Measurements from ENCODE around the gene MAPK8.

Gene MAPK8

DNA sequence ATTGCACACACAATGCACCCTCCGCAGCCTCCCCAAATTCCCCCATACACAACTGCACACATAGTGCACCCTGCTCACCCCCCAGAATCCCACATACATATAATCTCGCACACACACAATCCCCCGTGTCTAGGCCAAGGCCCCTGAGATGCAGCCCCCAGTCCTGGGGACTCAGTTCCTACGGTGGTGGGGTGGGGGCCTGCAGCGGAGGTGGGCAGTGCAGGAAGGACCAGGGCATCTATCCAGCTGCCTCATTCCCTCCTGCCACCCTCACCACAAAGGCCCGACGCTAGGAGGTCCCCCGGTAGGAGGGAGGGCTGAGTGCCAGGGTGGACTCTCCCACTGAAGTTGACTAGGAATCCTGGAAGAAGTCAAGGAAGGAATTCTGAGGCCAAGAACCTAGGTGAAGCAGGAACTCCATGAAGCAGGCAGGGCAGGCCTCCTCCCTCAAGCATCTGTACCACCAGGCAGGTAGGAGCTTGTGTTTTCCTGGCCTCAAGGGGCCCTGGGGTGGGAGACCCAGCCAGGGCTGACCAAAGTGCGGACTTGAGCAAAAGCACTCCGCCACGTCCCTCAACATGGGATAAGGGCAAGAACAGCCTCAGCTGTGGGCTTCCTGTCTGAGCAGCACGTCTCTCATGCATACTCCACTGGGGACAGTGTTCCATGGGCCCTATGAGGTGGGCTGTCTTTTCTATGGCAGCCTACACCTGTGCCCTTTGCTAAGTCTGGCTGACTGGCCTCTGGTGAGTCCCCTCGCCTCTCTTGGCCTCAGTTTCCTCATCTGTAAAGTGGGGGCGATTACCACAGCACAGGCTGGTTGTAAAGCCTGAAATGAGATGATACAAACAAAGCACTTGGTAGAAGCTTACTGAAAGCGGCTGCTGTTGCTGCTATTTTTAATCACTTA, 145.7 kb downstream of the MAPK8 start:
- H3K36me3 ChIP-seq (ENCODE audit: control insufficient read depth, insufficient read depth, low read length), result no peaks in the 10 kb centered on the region
- no peaks in the 10 kb centered on the region for H3K9me3 ChIP-seq (ENCODE audit: control insufficient read depth, low read length)
- peaks cover 50% of the 10 kb centered on the region for H3K4me1 ChIP-seq
- TF ChIP-seq, protein P1, sequence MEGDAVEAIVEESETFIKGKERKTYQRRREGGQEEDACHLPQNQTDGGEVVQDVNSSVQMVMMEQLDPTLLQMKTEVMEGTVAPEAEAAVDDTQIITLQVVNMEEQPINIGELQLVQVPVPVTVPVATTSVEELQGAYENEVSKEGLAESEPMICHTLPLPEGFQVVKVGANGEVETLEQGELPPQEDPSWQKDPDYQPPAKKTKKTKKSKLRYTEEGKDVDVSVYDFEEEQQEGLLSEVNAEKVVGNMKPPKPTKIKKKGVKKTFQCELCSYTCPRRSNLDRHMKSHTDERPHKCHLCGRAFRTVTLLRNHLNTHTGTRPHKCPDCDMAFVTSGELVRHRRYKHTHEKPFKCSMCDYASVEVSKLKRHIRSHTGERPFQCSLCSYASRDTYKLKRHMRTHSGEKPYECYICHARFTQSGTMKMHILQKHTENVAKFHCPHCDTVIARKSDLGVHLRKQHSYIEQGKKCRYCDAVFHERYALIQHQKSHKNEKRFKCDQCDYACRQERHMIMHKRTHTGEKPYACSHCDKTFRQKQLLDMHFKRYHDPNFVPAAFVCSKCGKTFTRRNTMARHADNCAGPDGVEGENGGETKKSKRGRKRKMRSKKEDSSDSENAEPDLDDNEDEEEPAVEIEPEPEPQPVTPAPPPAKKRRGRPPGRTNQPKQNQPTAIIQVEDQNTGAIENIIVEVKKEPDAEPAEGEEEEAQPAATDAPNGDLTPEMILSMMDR (IDR thresholded peaks at IDR 0.05), result no peak
- H3K27ac ChIP-seq, result peak overlapping the region; percentile 96
- peaks cover 7% of the 10 kb centered on the region for H3K79me2 ChIP-seq
- no peak overlapping the region for H3K4me2 ChIP-seq (ENCODE audit: low read length)
- no peak overlapping the region for H3K4me3 ChIP-seq (ENCODE audit: low read depth, low read length)
- H3K27me3 ChIP-seq (ENCODE audit: control insufficient read depth, insufficient read depth, low read length), result no peaks in the 10 kb centered on the region
- no peak overlapping the region for H3K9ac ChIP-seq
- H2AFZ ChIP-seq, result peak overlapping the region; percentile 66

DNA sequence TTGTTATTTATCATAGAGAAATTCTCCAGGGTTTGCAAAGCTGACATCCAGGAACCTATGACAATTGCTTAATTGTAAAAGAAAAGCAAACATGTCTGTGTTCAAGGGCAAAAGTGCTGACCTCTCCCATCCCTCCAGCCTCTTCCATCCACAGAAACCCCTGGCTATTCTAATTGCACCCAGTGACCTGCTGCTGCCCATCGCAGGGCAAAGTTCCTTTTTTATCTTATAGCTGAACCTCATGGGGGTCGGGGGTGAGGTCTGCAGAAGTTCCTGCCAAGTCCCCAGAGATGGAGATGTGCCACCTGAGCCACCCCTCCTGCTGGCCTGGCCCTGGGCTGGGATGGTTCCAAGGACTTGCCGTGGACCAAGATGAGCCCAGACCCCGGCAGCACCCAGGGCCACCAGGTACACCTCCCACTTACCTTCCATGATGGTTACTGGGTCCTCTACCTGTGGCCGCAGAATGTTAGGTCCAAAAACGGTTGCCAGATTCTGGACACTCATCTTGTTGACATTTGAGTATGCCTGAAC, 146.5 kb downstream of the MAPK8 start:
- TF ChIP-seq, protein P1 (IDR thresholded peaks at IDR 0.05), result no peak
- Histone ChIP-seq H3K36me3 (ENCODE audit: control insufficient read depth, insufficient read depth, low read length) (no peaks in the 10 kb centered on the region), H3K4me3 (ENCODE audit: low read depth, low read length) (no peak overlapping the region), H3K79me2 (peaks cover 3% of the 10 kb centered on the region), H3K9ac (no peak overlapping the region), H3K4me2 (ENCODE audit: low read length) (no peak overlapping the region), H2AFZ (peak overlapping the region; percentile 66), H3K27ac (peak overlapping the region; percentile 96), H3K27me3 (ENCODE audit: control insufficient read depth, insufficient read depth, low read length) (no peaks in the 10 kb centered on the region), H3K4me1 (peaks cover 54% of the 10 kb centered on the region), H3K9me3 (ENCODE audit: control insufficient read depth, low read length) (no peaks in the 10 kb centered on the region)

DNA sequence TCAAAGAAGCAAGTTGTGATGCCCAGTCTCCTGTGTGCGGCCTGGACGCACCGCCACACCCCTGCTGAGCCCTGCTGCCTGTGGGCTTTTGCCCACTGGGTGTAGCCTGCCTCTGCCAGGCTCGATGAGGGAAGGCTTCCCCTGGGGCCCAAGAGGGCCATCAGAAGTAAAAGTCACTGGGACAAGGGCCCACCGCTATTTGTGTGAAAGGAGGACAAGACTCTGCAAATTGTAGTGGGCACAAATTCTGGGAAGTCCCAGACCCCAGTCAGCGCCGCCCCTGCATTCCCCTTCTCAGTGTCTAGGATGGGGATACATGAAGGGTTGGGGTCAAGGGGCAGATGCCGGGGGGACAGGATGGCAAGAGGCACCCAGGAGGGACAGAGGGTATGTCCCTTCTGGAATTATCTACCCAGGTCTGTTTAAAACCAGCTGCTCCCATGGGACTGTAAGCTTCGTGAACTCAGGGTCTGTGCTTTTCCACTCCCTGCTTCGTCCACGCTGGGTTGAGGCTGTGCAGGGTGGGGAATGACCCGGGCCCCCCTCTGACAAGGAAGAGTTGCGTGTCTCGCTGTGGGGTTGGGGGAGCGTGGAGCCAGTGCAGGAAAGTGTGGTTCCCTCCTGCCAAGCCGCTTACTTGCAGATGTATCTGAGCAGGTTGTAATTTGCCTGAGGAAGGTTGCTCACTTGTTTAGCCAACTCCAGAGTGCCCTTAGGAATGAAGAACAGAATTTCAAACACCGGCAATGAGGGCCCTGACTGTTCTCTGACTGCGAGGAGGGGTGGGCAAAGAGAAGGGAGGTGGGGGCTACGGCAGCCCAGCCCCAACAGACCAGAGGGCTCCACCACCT, 147.2 kb downstream of the MAPK8 start:
- Histone ChIP-seq H3K27ac (peak overlapping the region; percentile 96), H3K4me3 (ENCODE audit: low read depth, low read length) (no peak overlapping the region), H3K27me3 (ENCODE audit: control insufficient read depth, insufficient read depth, low read length) (no peaks in the 10 kb centered on the region), H3K9ac (no peak overlapping the region), H2AFZ (peak overlapping the region; percentile 66), H3K79me2 (peaks cover under 1% of the 10 kb centered on the region), H3K4me2 (ENCODE audit: low read length) (peak overlapping the region; percentile 29), H3K36me3 (ENCODE audit: control insufficient read depth, insufficient read depth, low read length) (no peaks in the 10 kb centered on the region), H3K9me3 (ENCODE audit: control insufficient read depth, low read length) (no peaks in the 10 kb centered on the region), H3K4me1 (peaks cover 61% of the 10 kb centered on the region)
- TF ChIP-seq, protein P1 (IDR thresholded peaks at IDR 0.05), result no peak

DNA sequence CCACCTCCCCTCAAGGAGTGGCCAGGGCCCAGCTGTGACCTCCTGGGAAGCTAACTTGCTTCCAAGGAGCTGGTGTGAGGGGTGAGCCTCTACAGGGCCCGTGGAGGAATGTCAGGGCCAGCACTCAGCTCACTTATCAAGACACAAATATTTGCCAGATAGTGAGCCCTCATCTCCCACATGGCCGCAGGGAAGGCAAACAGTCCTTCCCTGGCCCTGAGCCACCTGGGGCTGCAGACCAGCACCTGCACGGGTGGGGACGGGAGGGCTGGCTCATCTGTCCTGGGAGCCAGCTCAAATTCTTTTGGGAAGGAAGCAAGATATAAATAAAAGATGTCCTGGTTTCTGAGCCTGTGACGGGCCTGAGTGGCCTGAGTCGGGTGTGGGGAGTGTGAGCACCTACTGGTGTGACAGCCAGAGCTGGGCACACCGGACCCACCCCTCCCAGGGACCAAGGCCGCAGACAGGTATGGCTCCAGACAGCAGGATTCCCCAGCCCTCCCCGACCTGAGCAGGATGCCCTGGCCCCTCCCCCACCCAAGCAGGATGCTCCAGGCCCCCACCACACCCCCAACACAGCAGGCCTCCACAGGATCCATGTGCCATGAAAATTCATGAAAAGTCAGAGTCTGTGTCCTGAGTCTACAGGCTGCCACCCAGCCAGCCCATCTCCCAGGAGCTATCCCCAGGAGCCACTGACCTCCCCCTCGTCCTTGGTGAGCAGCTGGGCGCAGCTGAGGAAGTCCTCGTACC, 148.0 kb downstream of the MAPK8 start:
- H3K4me2 ChIP-seq (ENCODE audit: low read length), result peak overlapping the region; percentile 29
- peak overlapping the region; percentile 96 for H3K27ac ChIP-seq
- H3K9ac ChIP-seq, result no peak overlapping the region
- TF ChIP-seq, protein P1 (IDR thresholded peaks at IDR 0.05), result no peak
- H2AFZ ChIP-seq, result peak overlapping the region; percentile 66
- no peaks in the 10 kb centered on the region for H3K36me3 ChIP-seq (ENCODE audit: control insufficient read depth, insufficient read depth, low read length)
- H3K79me2 ChIP-seq, result no peaks in the 10 kb centered on the region
- peaks cover 59% of the 10 kb centered on the region for H3K4me1 ChIP-seq
- H3K27me3 ChIP-seq (ENCODE audit: control insufficient read depth, insufficient read depth, low read length), result no peaks in the 10 kb centered on the region
- no peak overlapping the region for H3K4me3 ChIP-seq (ENCODE audit: low read depth, low read length)
- no peaks in the 10 kb centered on the region for H3K9me3 ChIP-seq (ENCODE audit: control insufficient read depth, low read length)

All from parathyroid adenoma (tissue), 2 donors.